22Rv1 (cell line): ENCODE measurements around the gene PDE2A.
A peak's percentile ranks its signal among the peaks of the same experiment; 100 is the strongest.

Experiments
- ZFX ChIP-seq: fragments of 450-650 bp; IDR thresholded peaks from 2 replicates; pipeline ENCODE4 v1.6.1; 2017; ENCODE audit warnings: antibody characterized with exemption, borderline replicate concordance
- TF ChIP-seq, protein P1 (sequence below): fragments of 450-650 bp; IDR thresholded peaks from 2 replicates; pipeline ENCODE4 v1.5.1; 2017; ENCODE audit warnings: mild to moderate bottlenecking

DNA sequence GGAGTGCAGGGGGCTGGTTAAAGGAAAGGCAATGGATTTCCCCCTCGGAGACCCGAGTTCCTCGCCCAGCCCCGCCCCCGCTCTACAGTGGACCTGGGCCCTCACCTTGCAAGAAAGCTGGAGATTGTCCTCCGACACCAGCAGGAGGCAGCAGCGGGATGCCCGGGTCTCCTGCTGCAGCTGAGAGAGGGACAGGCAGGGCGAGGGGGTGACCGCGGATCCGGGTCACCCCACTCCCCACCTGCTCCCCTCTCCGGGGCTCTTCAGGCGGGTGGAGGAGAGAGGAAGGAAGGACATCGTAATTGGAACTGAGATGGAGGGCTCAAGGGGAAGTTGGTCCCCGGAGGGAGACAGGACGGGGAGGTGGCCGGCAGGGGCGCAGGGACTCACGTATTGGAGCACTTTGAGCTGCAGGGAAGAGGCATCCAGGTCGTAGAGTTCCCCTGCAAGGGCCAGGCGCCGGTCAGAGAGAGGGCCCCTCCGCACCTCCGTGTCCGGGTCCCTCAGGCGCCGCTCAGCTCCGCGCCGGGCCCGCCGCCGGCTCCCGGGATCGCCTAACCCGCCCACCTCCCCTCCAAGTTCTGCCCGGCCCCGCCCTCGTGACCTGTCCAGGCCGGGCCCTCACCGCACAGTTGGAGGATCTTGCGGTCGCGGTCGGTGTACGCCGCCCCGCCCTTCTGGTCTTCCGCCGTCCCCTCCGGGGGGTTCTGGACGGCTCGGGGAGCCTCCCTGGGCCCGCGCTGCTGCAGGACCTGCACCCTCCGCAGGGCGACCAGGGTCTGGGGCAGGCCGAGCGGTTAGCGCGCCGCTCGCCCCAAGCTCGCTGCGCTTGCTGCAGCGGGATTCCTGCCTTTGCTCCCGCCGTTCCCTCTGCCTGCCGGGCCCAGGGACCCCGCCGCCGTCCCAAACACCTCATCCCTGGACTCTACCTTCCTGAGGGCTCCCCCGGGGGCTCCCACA is 84.1 kb downstream of the PDE2A start:
- TF ChIP-seq, protein P1, sequence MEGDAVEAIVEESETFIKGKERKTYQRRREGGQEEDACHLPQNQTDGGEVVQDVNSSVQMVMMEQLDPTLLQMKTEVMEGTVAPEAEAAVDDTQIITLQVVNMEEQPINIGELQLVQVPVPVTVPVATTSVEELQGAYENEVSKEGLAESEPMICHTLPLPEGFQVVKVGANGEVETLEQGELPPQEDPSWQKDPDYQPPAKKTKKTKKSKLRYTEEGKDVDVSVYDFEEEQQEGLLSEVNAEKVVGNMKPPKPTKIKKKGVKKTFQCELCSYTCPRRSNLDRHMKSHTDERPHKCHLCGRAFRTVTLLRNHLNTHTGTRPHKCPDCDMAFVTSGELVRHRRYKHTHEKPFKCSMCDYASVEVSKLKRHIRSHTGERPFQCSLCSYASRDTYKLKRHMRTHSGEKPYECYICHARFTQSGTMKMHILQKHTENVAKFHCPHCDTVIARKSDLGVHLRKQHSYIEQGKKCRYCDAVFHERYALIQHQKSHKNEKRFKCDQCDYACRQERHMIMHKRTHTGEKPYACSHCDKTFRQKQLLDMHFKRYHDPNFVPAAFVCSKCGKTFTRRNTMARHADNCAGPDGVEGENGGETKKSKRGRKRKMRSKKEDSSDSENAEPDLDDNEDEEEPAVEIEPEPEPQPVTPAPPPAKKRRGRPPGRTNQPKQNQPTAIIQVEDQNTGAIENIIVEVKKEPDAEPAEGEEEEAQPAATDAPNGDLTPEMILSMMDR: peak; percentile 85
- TF ChIP-seq ZFX: no peak
